IPS-NIHi7 (cell line): ENCODE measurements around the gene TSPAN13.
A peak's percentile ranks its signal among the peaks of the same experiment; 100 is the strongest.

Source experiments
- DNase-seq: peaks from one replicate; pipeline ENCODE4 v3.0.0; 2012; ENCODE audit warnings: mixed read lengths; ENCODE audit errors: extremely low spot score

The TSPAN13 gene

GRCh38 chr7:16753102-16753931 lies at the start of gene TSPAN13:
Gene TSPAN13 (plus strand): TSS chr7:16753755. CDS start chr7:16753968, 213 bp downstream.
- DNase-seq: peak; percentile 95

- DNase-seq: no peak
These were observed 45.0 kb upstream of the TSPAN13 start for GRCh38 chr7:16708511-16708910.

GRCh38 chr7:16708980-16709379 lies 44.6 kb upstream of the TSPAN13 start:
- DNase-seq: no peak

GRCh38 chr7:16710651-16711050 lies 42.9 kb upstream of the TSPAN13 start:
- no peak for DNase-seq

- no peak for DNase-seq
These were observed 41.8 kb upstream of the TSPAN13 start for GRCh38 chr7:16711730-16712129.

- no peak for DNase-seq
These were observed 40.6 kb upstream of the TSPAN13 start for GRCh38 chr7:16712916-16713315.

- no peak for DNase-seq
These were observed 37.6 kb upstream of the TSPAN13 start for GRCh38 chr7:16715928-16716327.

GRCh38 chr7:16718111-16718656 lies 35.4 kb upstream of the TSPAN13 start:
- no peak for DNase-seq

- no peak for DNase-seq
These were observed 33.9 kb upstream of the TSPAN13 start for GRCh38 chr7:16719699-16720098.

- no peak for DNase-seq
These were observed 32.0 kb upstream of the TSPAN13 start for GRCh38 chr7:16721541-16721940.

- no peak for DNase-seq
These were observed 29.2 kb upstream of the TSPAN13 start for GRCh38 chr7:16724344-16724743.

GRCh38 chr7:16726189-16726588 lies 27.4 kb upstream of the TSPAN13 start:
- no peak for DNase-seq

GRCh38 chr7:16727736-16728135 lies 25.8 kb upstream of the TSPAN13 start:
- no peak for DNase-seq

- no peak for DNase-seq
These were observed 24.7 kb upstream of the TSPAN13 start for GRCh38 chr7:16728811-16729210.

- DNase-seq: no peak
These were observed 24.0 kb upstream of the TSPAN13 start for GRCh38 chr7:16729541-16729940.

- no peak for DNase-seq
These were observed 22.6 kb upstream of the TSPAN13 start for GRCh38 chr7:16730937-16731336.

GRCh38 chr7:16732828-16733227 lies 20.7 kb upstream of the TSPAN13 start:
- no peak for DNase-seq

GRCh38 chr7:16734148-16734726 lies 19.3 kb upstream of the TSPAN13 start:
- DNase-seq: no peak

- DNase-seq: no peak
These were observed 18.5 kb upstream of the TSPAN13 start for GRCh38 chr7:16735020-16735419.

GRCh38 chr7:16738011-16738688 lies 15.4 kb upstream of the TSPAN13 start:
- no peak for DNase-seq

- no peak for DNase-seq
These were observed 13.5 kb upstream of the TSPAN13 start for GRCh38 chr7:16739863-16740622.

- DNase-seq: no peak
These were observed 13.0 kb upstream of the TSPAN13 start for GRCh38 chr7:16740623-16740953.
